GM23338 (cell line): ENCODE results near the gene RFX3. TPM values are rescaled to one million over a fixed set of nuclear protein-coding genes. Genes with fewer than 3 reads are reported as not detected.

Experiments used
- ATAC-seq: fragments of 200-7000 bp; cut with Tn5 transposase; 3 replicates; pipeline ENCODE4 v1.9.1; 2020
- DNase-seq: peaks from one replicate; pipeline ENCODE4 v3.0.0-alpha.2; 2015; ENCODE audit warnings: low spot score
- H2AFZ ChIP-seq: fragments of 200-600 bp; sonication (generic); 2 replicates; pipeline ENCODE4 v1.8.0; 2016; ENCODE audit warnings: antibody characterized with exemption, mild to moderate bottlenecking, moderate library complexity
- H3F3A ChIP-seq: fragments of 200-600 bp; sonication (generic); replicated peaks from 2 replicates; pipeline ENCODE4 v1.8.0; 2017; ENCODE audit warnings: antibody characterized with exemption, mixed run types, low read depth
- H3K27ac ChIP-seq: fragments of 200-600 bp; sonication (generic); 2 replicates; pipeline ENCODE4 v1.6.1; 2016; ENCODE audit warnings: low read depth
- H3K27me3 ChIP-seq: fragments of 200-600 bp; sonication (generic); 2 replicates; pipeline ENCODE4 v1.8.0; 2016; ENCODE audit warnings: mild to moderate bottlenecking, mixed run types, moderate library complexity; ENCODE audit not compliant: insufficient read depth
- H3K36me3 ChIP-seq: fragments of 200-600 bp; sonication (generic); 2 replicates; pipeline ENCODE4 v1.8.0; 2016; ENCODE audit warnings: mild to moderate bottlenecking; ENCODE audit not compliant: insufficient read depth
- H3K4me1 ChIP-seq: fragments of 200-600 bp; sonication (generic); 2 replicates; pipeline ENCODE4 v1.8.0; 2016; ENCODE audit warnings: mild to moderate bottlenecking, moderate library complexity; ENCODE audit not compliant: insufficient read depth
- H3K4me2 ChIP-seq: fragments of 200-600 bp; sonication (generic); 2 replicates; pipeline ENCODE4 v1.7.1; 2017; ENCODE audit warnings: mixed run types
- H3K4me3 ChIP-seq: fragments of 200-600 bp; sonication (generic); 2 replicates; pipeline ENCODE4 v1.6.1; 2016; ENCODE audit warnings: mixed run types
- H3K79me2 ChIP-seq: fragments of 200-600 bp; sonication (generic); replicated peaks from 2 replicates; pipeline ENCODE4 v1.8.0; 2017; ENCODE audit warnings: mild to moderate bottlenecking; ENCODE audit not compliant: insufficient read depth
- H3K9me2 ChIP-seq: fragments of 200-600 bp; sonication (generic); 2 replicates; pipeline ENCODE4 v1.8.0; 2017; ENCODE audit not compliant: insufficient read depth
- H4K20me1 ChIP-seq: fragments of 200-600 bp; sonication (generic); replicated peaks from 2 replicates; pipeline ENCODE4 v1.8.0; 2017; ENCODE audit warnings: mild to moderate bottlenecking; ENCODE audit not compliant: insufficient read depth
- H3K27ac Mint-ChIP-seq: 2 replicates; pipeline ENCODE4 v1.8.0; 2020; ENCODE audit warnings: inconsistent platforms, mild to moderate bottlenecking, moderate library complexity, mixed read lengths
- H3K27me3 Mint-ChIP-seq: 3 replicates; pipeline ENCODE4 v1.8.0; 2022; ENCODE audit warnings: low read depth, mild to moderate bottlenecking, moderate library complexity, mixed read lengths, inconsistent platforms; ENCODE audit not compliant: insufficient read depth, poor library complexity
- H3K36me3 Mint-ChIP-seq: 3 replicates; pipeline ENCODE4 v1.8.0; 2021; ENCODE audit warnings: low read depth, mild to moderate bottlenecking, inconsistent platforms, moderate library complexity, mixed read lengths
- H3K4me1 Mint-ChIP-seq: 3 replicates; pipeline ENCODE4 v1.8.0; 2020; ENCODE audit warnings: mild to moderate bottlenecking, inconsistent platforms, mixed read lengths
- H3K4me3 Mint-ChIP-seq: 3 replicates; pipeline ENCODE4 v1.8.0; 2021; ENCODE audit warnings: moderate library complexity, mild to moderate bottlenecking, inconsistent platforms, mixed read lengths
- H3K9me3 Mint-ChIP-seq: 3 replicates; pipeline ENCODE4 v1.8.0; 2020; ENCODE audit warnings: moderate library complexity, mild to moderate bottlenecking, inconsistent platforms, mixed read lengths
- CREB1 ChIP-seq: fragments of 250-450 bp; sonication (Bioruptor Pico); IDR thresholded peaks from 2 replicates; pipeline ENCODE4 v1.5.0; 2020; ENCODE audit warnings: low read depth, mild to moderate bottlenecking, moderate library complexity
- CTCF ChIP-seq, 2 experiments: fragments of 200-600 bp in 1 of 2; sonication (generic) in 1 of 2; conservative IDR thresholded peaks; 2 replicates each; pipeline versions ENCODE4 v1.5.1 to v1.6.1; 2016 to 2017; ENCODE audit warnings: antibody characterized with exemption in 2 of 2, low read depth in 2 of 2, mild to moderate bottlenecking in 2 of 2, moderate library complexity in 1 of 2
- EZH2 ChIP-seq: fragments of 200-600 bp; sonication (generic); IDR thresholded peaks from one replicate; pipeline ENCODE4 v1.8.0; 2017; ENCODE audit warnings: antibody characterized with exemption, mild to moderate bottlenecking, low read depth; ENCODE audit not compliant: unreplicated experiment
- EZH2phosphoT487 ChIP-seq: fragments of 200-600 bp; sonication (generic); IDR thresholded peaks from one replicate; pipeline ENCODE4 v1.8.1; 2018; ENCODE audit warnings: antibody characterized with exemption; ENCODE audit not compliant: unreplicated experiment
- JUNB ChIP-seq: IDR thresholded peaks from one replicate; pipeline ENCODE4 v1.6.1; 2016; ENCODE audit warnings: antibody characterized with exemption; ENCODE audit not compliant: unreplicated experiment
- NANOG ChIP-seq: IDR thresholded peaks from 2 replicates; pipeline ENCODE4 v1.6.1; 2016; ENCODE audit warnings: antibody characterized with exemption, borderline replicate concordance
- POLR2AphosphoS5 ChIP-seq: IDR thresholded peaks from 2 replicates; pipeline ENCODE4 v1.6.1; 2016; ENCODE audit warnings: antibody characterized with exemption, low read depth
- STAT1 ChIP-seq: IDR thresholded peaks from one replicate; pipeline ENCODE4 v1.6.1; 2016; ENCODE audit warnings: antibody characterized with exemption; ENCODE audit not compliant: unreplicated experiment
- ZNF114 ChIP-seq: fragments of 250-450 bp; sonication (Bioruptor Pico); IDR thresholded peaks from 2 replicates; pipeline ENCODE4 v1.5.0; 2020; ENCODE audit warnings: mild to moderate bottlenecking, moderate library complexity
- ZNF331 ChIP-seq: fragments of 250-450 bp; sonication (Bioruptor Pico); IDR thresholded peaks from 2 replicates; pipeline ENCODE4 v1.5.0; 2020; ENCODE audit warnings: low read depth, mild to moderate bottlenecking, moderate library complexity
- ZNF462 ChIP-seq: fragments of 250-450 bp; sonication (Bioruptor Pico); IDR thresholded peaks from 2 replicates; pipeline ENCODE4 v1.5.0; 2020; ENCODE audit warnings: mild to moderate bottlenecking, moderate library complexity
- polyA plus RNA-seq: library from polyadenylated mRNA; unstranded; fragments of >200 nt; fragmentation: Nextera tagmentation; extraction: Ambion mirVana; gene quantifications from 2 replicates; pipeline ENCODE4 v1.2.1, GENCODE V29; 2016
- total RNA-seq: library from RNA; depleted of rRNA; stranded (reverse); fragments of >200 nt; shearing (Covaris generic); gene quantifications from 2 replicates; pipeline ENCODE4 v1.2.3, GENCODE V29; 2014
- TF ChIP-seq, protein P1 (sequence below): IDR thresholded peaks from 2 replicates; pipeline ENCODE4 v1.6.1; 2016; ENCODE audit warnings: antibody characterized with exemption
- TF ChIP-seq, protein P2 (sequence below): IDR thresholded peaks from one replicate; pipeline ENCODE4 v1.6.1; 2018; ENCODE audit warnings: antibody characterized with exemption; ENCODE audit not compliant: unreplicated experiment

The RFX3 gene
- total and polyA plus RNA-seq, 2 experiments from 2014 or later: 9.8 to 22.1 TPM

DNA sequence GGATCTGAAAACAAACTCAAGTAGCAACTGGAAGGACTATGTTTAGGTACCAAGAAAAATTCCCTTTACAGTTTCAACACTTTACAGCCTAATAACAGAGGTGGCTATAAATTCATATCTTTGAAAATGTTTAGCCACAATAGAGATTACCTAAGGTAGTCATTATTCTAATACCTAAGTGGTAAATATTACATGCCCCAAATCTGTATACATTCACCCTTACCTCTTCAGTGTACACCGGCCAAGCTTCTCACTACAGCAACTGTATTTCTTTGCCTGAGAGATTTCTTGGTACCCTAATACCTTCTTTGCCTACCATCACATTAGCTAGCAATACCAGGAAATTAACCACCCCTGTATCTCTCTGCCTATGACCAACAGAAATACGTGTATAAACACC is 154.0 kb downstream of the RFX3 start:
- Histone ChIP-seq H3K4me2 (no peak overlapping the region), H3K79me2 (no peaks in the 10 kb centered on the region), H3F3A (no peaks in the 10 kb centered on the region), H3K4me3 (no peak overlapping the region), H3K4me1 (peaks cover 15% of the 10 kb centered on the region), H2AFZ (no peak overlapping the region), H3K9me2 (no peaks in the 10 kb centered on the region), H3K36me3 (no peaks in the 10 kb centered on the region), H4K20me1 (no peaks in the 10 kb centered on the region), H3K27me3 (no peaks in the 10 kb centered on the region), H3K27ac (no peak overlapping the region)
- Mint-ChIP-seq H3K27me3 (no peaks in the 10 kb centered on the region), H3K27ac (no peak overlapping the region), H3K4me1 (peaks cover 15% of the 10 kb centered on the region), H3K4me3 (no peak overlapping the region), H3K9me3 (no peaks in the 10 kb centered on the region), H3K36me3 (no peaks in the 10 kb centered on the region)
- no peak for DNase-seq
- no peak for ATAC-seq
- TF ChIP-seq EZH2phosphoT487 (no peak), ZNF462 (CRISPR knock-in tag) (no peak), STAT1 (no peak), ZNF331 (no peak), EZH2 (no peak), CTCF (conservative IDR thresholded peaks at IDR 0.05; ENCODE audit: low read depth in 2 of 2) (no peak), POLR2AphosphoS5 (no peak), CREB1 (CRISPR knock-in tag) (no peak), JUNB (no peak), ZNF114 (CRISPR knock-in tag) (no peak), NANOG (no peak)
- TF ChIP-seq, protein P1, sequence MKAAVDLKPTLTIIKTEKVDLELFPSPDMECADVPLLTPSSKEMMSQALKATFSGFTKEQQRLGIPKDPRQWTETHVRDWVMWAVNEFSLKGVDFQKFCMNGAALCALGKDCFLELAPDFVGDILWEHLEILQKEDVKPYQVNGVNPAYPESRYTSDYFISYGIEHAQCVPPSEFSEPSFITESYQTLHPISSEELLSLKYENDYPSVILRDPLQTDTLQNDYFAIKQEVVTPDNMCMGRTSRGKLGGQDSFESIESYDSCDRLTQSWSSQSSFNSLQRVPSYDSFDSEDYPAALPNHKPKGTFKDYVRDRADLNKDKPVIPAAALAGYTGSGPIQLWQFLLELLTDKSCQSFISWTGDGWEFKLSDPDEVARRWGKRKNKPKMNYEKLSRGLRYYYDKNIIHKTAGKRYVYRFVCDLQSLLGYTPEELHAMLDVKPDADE: no peak
- TF ChIP-seq, protein P2, sequence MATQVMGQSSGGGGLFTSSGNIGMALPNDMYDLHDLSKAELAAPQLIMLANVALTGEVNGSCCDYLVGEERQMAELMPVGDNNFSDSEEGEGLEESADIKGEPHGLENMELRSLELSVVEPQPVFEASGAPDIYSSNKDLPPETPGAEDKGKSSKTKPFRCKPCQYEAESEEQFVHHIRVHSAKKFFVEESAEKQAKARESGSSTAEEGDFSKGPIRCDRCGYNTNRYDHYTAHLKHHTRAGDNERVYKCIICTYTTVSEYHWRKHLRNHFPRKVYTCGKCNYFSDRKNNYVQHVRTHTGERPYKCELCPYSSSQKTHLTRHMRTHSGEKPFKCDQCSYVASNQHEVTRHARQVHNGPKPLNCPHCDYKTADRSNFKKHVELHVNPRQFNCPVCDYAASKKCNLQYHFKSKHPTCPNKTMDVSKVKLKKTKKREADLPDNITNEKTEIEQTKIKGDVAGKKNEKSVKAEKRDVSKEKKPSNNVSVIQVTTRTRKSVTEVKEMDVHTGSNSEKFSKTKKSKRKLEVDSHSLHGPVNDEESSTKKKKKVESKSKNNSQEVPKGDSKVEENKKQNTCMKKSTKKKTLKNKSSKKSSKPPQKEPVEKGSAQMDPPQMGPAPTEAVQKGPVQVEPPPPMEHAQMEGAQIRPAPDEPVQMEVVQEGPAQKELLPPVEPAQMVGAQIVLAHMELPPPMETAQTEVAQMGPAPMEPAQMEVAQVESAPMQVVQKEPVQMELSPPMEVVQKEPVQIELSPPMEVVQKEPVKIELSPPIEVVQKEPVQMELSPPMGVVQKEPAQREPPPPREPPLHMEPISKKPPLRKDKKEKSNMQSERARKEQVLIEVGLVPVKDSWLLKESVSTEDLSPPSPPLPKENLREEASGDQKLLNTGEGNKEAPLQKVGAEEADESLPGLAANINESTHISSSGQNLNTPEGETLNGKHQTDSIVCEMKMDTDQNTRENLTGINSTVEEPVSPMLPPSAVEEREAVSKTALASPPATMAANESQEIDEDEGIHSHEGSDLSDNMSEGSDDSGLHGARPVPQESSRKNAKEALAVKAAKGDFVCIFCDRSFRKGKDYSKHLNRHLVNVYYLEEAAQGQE: no peak
